ENCODE measurements around the gene PHF21A.

The PHF21A gene

DNA sequence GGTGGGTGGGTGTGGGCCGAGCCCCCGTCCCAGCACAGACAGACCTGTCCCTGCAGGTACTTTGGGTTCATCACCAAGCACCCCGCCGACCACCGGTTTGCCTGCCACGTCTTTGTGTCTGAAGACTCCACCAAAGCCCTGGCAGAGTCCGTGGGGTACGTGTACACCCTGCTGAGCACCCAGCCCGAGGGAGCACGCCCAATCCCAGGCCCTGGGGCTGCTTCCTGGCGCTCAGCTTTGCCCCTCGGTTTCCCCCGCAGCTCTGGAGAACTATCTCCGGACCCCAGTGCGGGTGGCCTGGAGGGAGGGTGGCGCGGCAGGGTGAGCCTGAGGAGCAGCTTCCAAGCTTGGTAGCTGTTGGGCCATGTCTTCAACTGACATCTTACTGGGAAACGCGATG lies 216.2 kb downstream of the PHF21A start:
- Histone ChIP-seq H3K9ac (ENCODE audit: low read depth, low read length, poor library complexity, severe bottlenecking) (no peak overlapping the region), H3K9me2 (replicated peaks; ENCODE audit: low read depth, low read length) (no peaks in the 10 kb centered on the region), H4K20me1 (ENCODE audit: insufficient read depth, low read length, poor library complexity, severe bottlenecking) (no peaks in the 10 kb centered on the region), H3K79me2 (ENCODE audit: insufficient read depth, low read length) (no peaks in the 10 kb centered on the region), H3K36me3 (ENCODE audit: insufficient read depth, low read length) (peaks cover 5% of the 10 kb centered on the region; the same call in 1 of the 2 replicates), H3K27me3 (ENCODE audit: insufficient read depth, low read length, poor library complexity, severe bottlenecking) (no peaks in the 10 kb centered on the region), H3K4me1 (ENCODE audit: insufficient read depth, low read length, poor library complexity, severe bottlenecking) (peaks cover 15% of the 10 kb centered on the region), H3K4me3 (ENCODE audit: low read length, poor library complexity, severe bottlenecking) (no peak overlapping the region), H3F3A (ENCODE audit: low read depth) (no peaks in the 10 kb centered on the region), H3K4me2 (ENCODE audit: low read depth, low read length, poor library complexity, severe bottlenecking) (no peak overlapping the region), H3K9me3 (ENCODE audit: insufficient read depth, low read depth, low read length) (no peaks in the 10 kb centered on the region), H2AFZ (ENCODE audit: low read length) (no peak overlapping the region)
- TF ChIP-seq, protein P1, sequence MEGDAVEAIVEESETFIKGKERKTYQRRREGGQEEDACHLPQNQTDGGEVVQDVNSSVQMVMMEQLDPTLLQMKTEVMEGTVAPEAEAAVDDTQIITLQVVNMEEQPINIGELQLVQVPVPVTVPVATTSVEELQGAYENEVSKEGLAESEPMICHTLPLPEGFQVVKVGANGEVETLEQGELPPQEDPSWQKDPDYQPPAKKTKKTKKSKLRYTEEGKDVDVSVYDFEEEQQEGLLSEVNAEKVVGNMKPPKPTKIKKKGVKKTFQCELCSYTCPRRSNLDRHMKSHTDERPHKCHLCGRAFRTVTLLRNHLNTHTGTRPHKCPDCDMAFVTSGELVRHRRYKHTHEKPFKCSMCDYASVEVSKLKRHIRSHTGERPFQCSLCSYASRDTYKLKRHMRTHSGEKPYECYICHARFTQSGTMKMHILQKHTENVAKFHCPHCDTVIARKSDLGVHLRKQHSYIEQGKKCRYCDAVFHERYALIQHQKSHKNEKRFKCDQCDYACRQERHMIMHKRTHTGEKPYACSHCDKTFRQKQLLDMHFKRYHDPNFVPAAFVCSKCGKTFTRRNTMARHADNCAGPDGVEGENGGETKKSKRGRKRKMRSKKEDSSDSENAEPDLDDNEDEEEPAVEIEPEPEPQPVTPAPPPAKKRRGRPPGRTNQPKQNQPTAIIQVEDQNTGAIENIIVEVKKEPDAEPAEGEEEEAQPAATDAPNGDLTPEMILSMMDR (conservative IDR thresholded peaks at IDR 0.05; ENCODE audit: low read length) = no peak
- TF ChIP-seq EZH2phosphoT487 (IDR thresholded peaks at IDR 0.05; ENCODE audit: borderline replicate concordance) = no peak

DNA sequence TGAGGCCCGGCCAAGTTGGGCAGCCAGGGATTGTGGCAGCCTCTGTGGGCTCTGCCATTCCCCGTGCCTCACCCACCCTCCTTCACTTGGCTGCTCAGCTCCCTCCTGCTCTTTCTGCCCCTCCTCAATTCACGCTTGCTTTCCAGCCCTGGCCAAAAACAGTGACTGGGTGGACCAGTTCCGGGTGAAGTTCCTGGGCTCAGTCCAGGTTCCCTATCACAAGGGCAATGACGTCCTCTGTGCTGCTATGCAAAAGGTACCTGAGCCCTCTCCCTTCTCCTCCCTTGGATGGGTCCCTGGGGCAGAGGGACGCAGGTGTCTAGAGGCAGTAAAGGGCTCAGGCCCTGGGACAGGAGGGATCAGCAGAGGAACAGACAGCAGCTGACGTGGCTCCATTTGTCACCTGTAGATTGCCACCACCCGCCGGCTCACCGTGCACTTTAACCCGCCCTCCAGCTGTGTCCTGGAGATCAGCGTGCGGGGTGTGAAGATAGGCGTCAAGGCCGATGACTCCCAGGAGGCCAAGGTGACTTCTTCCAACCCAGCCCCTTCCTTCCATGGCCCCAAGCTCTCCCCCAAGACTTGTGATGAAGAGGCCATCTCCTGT lies 216.8 kb downstream of the PHF21A start:
- Histone ChIP-seq H3K4me3 (ENCODE audit: low read length, poor library complexity, severe bottlenecking) (no peak overlapping the region), H3K27me3 (ENCODE audit: insufficient read depth, low read length, poor library complexity, severe bottlenecking) (no peaks in the 10 kb centered on the region), H3K9me2 (replicated peaks; ENCODE audit: low read depth, low read length) (no peaks in the 10 kb centered on the region), H3K4me1 (ENCODE audit: insufficient read depth, low read length, poor library complexity, severe bottlenecking) (peaks cover 15% of the 10 kb centered on the region), H2AFZ (ENCODE audit: low read length) (no peak overlapping the region), H3K79me2 (ENCODE audit: insufficient read depth, low read length) (no peaks in the 10 kb centered on the region), H3K4me2 (ENCODE audit: low read depth, low read length, poor library complexity, severe bottlenecking) (no peak overlapping the region), H4K20me1 (ENCODE audit: insufficient read depth, low read length, poor library complexity, severe bottlenecking) (no peaks in the 10 kb centered on the region), H3K9me3 (ENCODE audit: insufficient read depth, low read depth, low read length) (no peaks in the 10 kb centered on the region), H3K36me3 (ENCODE audit: insufficient read depth, low read length) (no peaks in the 10 kb centered on the region), H3F3A (ENCODE audit: low read depth) (no peaks in the 10 kb centered on the region), H3K9ac (ENCODE audit: low read depth, low read length, poor library complexity, severe bottlenecking) (no peak overlapping the region)
- TF ChIP-seq, protein P1 (conservative IDR thresholded peaks at IDR 0.05; ENCODE audit: low read length) = no peak
- no peak for TF ChIP-seq EZH2phosphoT487 (IDR thresholded peaks at IDR 0.05; ENCODE audit: borderline replicate concordance)

DNA sequence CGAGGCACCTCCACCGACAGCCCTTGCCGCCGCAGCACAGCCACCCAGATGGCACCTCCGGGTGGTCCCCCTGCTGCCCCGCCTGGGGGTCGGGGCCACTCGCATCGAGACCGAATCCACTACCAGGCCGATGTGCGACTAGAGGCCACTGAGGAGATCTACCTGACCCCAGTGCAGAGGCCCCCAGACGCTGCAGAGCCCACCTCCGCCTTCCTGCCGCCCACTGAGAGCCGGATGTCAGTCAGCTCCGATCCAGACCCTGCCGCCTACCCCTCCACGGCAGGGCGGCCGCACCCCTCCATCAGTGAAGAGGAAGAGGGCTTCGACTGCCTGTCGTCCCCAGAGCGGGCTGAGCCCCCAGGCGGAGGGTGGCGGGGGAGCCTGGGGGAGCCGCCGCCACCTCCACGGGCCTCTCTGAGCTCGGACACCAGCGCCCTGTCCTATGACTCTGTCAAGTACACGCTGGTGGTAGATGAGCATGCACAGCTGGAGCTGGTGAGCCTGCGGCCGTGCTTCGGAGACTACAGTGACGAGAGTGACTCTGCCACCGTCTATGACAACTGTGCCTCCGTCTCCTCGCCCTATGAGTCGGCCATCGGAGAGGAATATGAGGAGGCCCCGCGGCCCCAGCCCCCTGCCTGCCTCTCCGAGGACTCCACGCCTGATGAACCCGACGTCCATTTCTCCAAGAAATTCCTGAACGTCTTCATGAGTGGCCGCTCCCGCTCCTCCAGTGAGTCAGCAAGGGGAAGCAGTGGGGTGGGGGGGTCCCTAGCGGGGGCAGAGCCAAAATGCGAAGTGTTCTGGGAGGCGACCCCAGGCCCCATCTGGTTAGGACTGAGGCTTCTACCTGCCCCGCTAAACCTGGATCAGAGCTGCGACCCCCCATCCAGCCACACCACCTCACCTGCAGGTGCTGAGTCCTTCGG lies 218.5 kb downstream of the PHF21A start:
- Histone ChIP-seq H3K4me2 (ENCODE audit: low read depth, low read length, poor library complexity, severe bottlenecking) (no peak overlapping the region), H3K4me1 (ENCODE audit: insufficient read depth, low read length, poor library complexity, severe bottlenecking) (peaks cover 19% of the 10 kb centered on the region), H4K20me1 (ENCODE audit: insufficient read depth, low read length, poor library complexity, severe bottlenecking) (no peaks in the 10 kb centered on the region), H3K9ac (ENCODE audit: low read depth, low read length, poor library complexity, severe bottlenecking) (no peak overlapping the region), H2AFZ (ENCODE audit: low read length) (no peak overlapping the region), H3K9me2 (replicated peaks; ENCODE audit: low read depth, low read length) (no peaks in the 10 kb centered on the region), H3K4me3 (ENCODE audit: low read length, poor library complexity, severe bottlenecking) (no peak overlapping the region), H3K79me2 (ENCODE audit: insufficient read depth, low read length) (no peaks in the 10 kb centered on the region), H3K36me3 (ENCODE audit: insufficient read depth, low read length) (no peaks in the 10 kb centered on the region), H3F3A (ENCODE audit: low read depth) (no peaks in the 10 kb centered on the region), H3K9me3 (ENCODE audit: insufficient read depth, low read depth, low read length) (no peaks in the 10 kb centered on the region), H3K27me3 (ENCODE audit: insufficient read depth, low read length, poor library complexity, severe bottlenecking) (no peaks in the 10 kb centered on the region)
- no peak for TF ChIP-seq EZH2phosphoT487 (IDR thresholded peaks at IDR 0.05; ENCODE audit: borderline replicate concordance)
- TF ChIP-seq, protein P1 (conservative IDR thresholded peaks at IDR 0.05; ENCODE audit: low read length) = no peak
